GM18499 (cell line): ENCODE measurements around the gene CIDEB.
"Not testable (repeated sequence)": the region's sequence is repeated elsewhere in the genome, so short reads cannot be mapped to it uniquely, and the experiment has no call there.

Experiments
- ATAC-seq: cut with Tn5 transposase; IDR thresholded peaks from one replicate; pipeline ENCODE4 v1.9.1; 2021; ENCODE audit warnings: moderate number of reproducible peaks; ENCODE audit not compliant: insufficient read depth, unreplicated experiment

Gene CIDEB

GRCh38 chr14:24307575-24308341, at the start of gene CIDEB:
Gene CIDEB (minus strand): TSS chr14:24307977. CDS start chr14:24307858, 119 bp downstream.
- no peak for ATAC-seq

GRCh38 chr14:24356208-24356607, 48.4 kb upstream of the CIDEB start:
- no peak for ATAC-seq

GRCh38 chr14:24355009-24355408, 47.2 kb upstream of the CIDEB start:
- ATAC-seq, result no peak

GRCh38 chr14:24354482-24354825, 46.7 kb upstream of the CIDEB start:
- not testable (repeated sequence) for ATAC-seq

GRCh38 chr14:24353559-24354481, 46.0 kb upstream of the CIDEB start:
- ATAC-seq, result no peak

GRCh38 chr14:24351517-24351916, 43.7 kb upstream of the CIDEB start:
- ATAC-seq, result no peak

- ATAC-seq, result no peak
These were observed 42.0 kb upstream of the CIDEB start for GRCh38 chr14:24349742-24350141.

- no peak for ATAC-seq
These were observed 40.4 kb upstream of the CIDEB start for GRCh38 chr14:24348186-24348585.

- ATAC-seq, result no peak
These were observed 39.4 kb upstream of the CIDEB start for GRCh38 chr14:24347134-24347533.

- no peak for ATAC-seq
These were observed 36.3 kb upstream of the CIDEB start for GRCh38 chr14:24343795-24344660.

- ATAC-seq, result no peak
These were observed 35.1 kb upstream of the CIDEB start for GRCh38 chr14:24342889-24343288.

GRCh38 chr14:24340606-24341005, 32.8 kb upstream of the CIDEB start:
- ATAC-seq, result no peak

- ATAC-seq, result no peak
These were observed 31.7 kb upstream of the CIDEB start, which contains the start of gene RIPK3 for GRCh38 chr14:24339284-24340151. Gene RIPK3 (minus strand): TSS chr14:24339991. CDS start chr14:24339826, 165 bp downstream.

GRCh38 chr14:24338843-24339242, 31.1 kb upstream of the CIDEB start:
- no peak for ATAC-seq

- no peak for ATAC-seq
These were observed 30.0 kb upstream of the CIDEB start for GRCh38 chr14:24337824-24338175.

GRCh38 chr14:24337144-24337823, 29.5 kb upstream of the CIDEB start:
- no peak for ATAC-seq

GRCh38 chr14:24335461-24336171, 27.8 kb upstream of the CIDEB start:
- ATAC-seq, result no peak
